Anterior cingulate cortex (tissue), 58 donors: Measurements from ENCODE around the gene HHLA2.
"Not testable (repeated sequence)": the region's sequence is repeated elsewhere in the genome, so short reads cannot be mapped to it uniquely, and the experiment has no call there.

Experiments used
- DNase-seq, 58 donors: peaks; one replicate each; lab custom pipeline; 2025; lab: John Stamatoyannopoulos, UW

Gene HHLA2

DNA sequence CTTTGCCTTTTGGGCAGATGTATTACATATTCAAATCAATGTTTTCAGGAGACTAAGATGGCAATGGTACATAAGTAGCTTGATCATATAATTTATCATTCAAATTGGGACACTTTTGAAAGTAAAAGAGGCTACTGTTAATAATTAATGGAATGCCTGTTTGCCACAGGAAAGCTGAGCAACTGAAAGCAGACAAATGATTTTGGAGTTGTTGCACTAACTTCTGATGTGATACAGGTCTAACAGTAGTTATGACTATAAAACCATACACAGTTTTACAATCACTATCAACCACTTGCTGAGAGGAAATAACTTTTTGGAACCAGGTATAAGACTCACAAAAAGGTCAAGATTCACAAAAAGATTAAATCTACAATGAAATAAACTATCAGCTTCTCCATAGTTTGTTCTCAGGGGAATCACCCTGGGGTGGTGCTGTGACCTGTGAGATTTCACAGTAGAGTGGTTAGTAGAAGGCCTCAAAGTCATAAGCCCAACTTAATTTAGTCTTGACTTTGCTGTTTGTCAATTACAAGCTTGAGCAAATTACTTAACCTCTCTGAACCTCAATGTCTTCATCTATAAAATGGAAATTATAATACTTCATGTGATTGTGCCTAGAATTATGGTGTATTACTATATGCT lies 42.7 kb downstream of the HHLA2 start:
- DNase-seq, result no peak

DNA sequence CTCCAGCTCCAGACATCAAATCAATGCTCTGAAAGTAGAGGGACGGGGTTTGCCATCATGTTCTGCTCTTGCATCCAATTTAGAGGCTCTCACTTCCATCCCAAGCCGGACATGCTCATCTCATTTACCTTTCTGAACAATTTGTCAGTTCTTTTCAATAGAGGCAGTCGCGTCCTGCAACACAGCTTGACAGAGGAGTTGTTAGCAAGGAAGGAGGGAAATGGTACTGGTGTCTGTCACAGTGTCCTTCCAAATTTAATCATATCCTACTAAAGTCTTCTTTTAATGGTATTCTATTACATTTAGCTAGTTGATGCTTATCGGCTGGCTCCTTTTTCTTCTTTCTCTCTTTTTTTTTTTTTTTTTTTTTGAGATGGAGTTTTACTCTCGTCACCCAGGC lies 45.6 kb downstream of the HHLA2 start:
- DNase-seq, result no peak

- DNase-seq, result no peak
Observed at GRCh38 chr3:108342837-108343486, 46.6 kb downstream of the HHLA2 start.

DNA sequence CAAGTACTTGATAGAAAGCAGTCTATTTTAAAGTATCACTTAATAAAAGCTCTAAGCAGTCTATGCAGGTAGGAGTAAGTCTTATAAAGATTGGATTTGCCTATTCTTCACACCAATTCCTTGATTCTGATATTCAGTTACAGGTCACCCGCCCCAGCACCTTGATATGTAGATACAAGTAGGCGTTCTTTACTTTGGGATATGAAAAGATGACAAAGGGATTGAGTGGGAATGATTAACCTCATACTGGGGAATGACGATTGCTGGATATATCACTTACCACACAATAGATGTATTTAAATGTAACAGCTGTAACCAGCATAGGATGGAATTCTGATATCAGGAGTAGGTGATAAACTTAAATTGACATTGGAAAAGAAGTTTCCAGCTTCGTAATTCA lies 47.1 kb downstream of the HHLA2 start:
- no peak for DNase-seq

DNA sequence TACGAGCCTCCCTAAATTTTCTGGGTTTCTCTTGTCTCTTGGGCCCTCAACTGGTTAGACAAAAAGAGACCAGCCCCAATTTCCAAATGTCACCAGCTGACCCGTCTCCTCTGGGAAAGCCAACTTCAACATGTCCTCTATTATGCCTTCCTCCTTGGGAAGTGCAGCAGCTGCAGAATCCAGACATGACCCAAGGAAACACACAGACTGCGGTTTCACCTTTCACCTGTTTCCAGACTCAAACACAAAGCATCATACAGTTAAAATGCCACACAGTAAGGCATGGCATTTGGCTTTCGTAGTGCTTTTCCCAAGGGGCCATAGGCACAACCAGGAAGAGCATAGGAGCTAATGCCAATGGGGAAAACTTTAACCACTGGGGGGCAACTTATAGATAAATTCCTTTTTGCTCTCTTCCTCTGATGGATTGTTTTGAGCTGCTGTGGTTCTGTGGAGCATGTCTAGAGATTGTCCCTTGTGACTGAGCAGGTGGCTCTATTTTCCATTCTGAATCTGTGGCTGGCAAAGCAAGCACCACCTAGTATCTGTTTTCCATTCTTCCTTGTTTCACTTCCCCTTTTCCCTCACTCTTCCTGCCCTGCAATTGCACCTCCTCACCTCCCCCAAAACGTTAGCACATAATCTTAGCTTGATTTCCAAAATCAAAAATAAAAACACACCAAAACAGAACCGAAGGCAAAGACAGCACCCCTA lies 49.3 kb downstream of the HHLA2 start:
- no peak for DNase-seq

GRCh38 chr3:108346301-108347227 lies 50.2 kb downstream of the HHLA2 start:
- DNase-seq, result peak in 1 of 58 donors; percentile 8

GRCh38 chr3:108352176-108352575 lies 55.8 kb downstream of the HHLA2 start:
- DNase-seq, result no peak

DNA sequence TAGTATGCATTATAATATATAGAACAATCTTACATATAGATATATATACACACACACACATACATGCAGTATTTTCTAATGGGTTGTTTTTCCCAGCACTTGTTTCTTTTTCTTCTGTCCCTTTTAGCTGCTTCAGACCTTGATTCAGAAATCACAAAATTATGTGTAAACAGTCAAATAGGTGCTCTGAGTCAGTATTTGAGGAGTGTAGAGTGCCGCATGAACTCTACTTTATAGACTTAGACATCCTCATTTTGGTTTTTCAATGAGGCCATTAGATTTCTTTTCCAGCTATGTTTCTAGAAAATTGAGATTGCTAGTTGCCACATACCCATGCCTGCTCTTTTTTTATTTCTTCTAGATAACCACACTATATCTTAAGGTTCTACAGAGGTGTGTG lies 58.2 kb downstream of the HHLA2 start:
- DNase-seq, result no peak

- DNase-seq, result no peak
Observed at GRCh38 chr3:108357042-108357441, 60.7 kb downstream of the HHLA2 start.

DNA sequence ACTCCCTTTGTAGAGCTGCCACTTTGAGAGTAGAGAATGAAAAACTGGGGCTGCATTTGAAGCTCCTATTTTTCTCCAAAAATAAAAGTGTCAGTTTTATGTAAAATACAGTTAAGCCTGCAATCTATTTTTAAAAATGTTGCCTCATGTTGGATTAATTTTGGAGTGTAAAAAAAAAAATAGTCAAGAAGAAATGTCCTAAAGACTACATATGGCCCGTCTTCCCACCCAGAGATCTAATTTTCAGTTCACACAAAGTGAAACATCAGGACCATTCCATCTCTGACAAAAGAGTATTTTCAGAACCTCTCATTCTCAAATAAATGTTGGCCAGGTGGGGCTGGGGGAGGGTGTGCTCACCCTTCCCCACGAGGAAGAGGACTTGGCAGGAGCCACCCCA lies 62.7 kb downstream of the HHLA2 start:
- no peak for DNase-seq

- DNase-seq, result no peak
Observed at GRCh38 chr3:108376026-108376425, 79.7 kb downstream of the HHLA2 start.

DNA sequence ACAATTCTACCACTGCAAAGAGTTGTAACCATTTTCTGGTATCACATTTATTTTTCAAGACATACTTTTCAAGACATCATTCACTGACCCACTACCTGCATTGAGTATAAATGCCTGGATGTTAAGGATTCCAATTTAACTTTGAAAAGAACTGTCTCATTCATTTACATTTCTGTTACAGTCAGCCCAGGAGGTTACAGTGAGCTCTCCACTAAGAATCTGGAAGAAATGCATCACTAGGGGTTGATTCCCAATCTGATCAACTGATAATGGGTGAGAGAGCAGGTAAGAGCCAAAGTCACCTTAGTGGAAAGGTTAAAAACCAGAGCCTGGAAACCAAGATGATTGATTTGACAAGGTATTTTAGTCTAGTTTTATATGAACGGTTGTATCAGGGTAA lies 81.0 kb downstream of the HHLA2 start:
- DNase-seq, result no peak

- DNase-seq, result no peak
Observed at GRCh38 chr3:108378153-108378951, 82.0 kb downstream of the HHLA2 start.

DNA sequence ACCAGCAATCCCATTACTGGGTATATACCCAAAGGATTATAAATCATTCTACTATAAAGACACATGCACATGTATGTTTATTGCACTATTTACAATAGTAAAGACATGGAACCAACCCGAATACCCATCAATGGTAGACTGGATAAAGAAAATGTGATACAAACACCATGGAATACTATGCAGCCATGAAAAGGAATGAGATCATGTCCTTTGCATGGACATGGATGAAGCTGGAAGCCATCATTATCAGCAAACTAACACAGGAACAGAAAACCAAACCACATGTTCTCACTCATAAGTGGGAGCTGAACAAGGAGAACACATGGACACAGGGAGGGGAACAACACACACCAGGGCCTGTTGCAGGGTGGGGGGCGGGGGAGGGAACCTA lies 82.6 kb downstream of the HHLA2 start:
- not testable (repeated sequence) for DNase-seq

- peak in 4 of 58 donors; percentile 7 to 50 (median 25) for DNase-seq
Observed at GRCh38 chr3:108380128-108380795, 83.9 kb downstream of the HHLA2 start.

DNA sequence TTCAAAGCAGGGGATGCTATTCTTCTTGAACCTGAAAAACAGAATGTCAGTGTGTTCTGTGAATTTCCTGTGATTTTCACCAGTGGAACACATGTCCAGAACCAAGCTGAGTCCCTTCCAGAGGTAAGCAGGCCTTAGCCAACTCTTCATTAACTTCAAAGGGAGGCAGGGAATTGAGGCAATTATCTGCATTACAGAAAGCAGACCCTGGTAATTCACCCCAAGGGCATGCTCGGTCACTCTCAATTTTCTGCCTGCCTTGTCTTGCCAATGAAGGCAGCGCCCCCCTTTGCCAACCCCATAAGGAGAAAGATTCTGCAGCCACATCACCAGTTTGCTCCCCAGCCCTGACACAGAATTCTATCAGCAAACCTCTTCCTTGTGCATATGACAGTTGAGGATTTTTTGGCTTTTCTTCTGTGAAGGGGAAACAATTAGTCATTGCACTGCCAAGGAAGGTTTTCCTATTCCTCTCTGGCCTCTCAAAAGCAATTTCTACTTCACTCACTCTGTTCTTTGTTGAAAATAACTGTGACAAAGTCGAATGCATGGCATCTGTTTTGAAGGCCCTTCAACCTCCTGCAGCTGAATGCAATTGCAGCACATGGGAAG lies 85.3 kb downstream of the HHLA2 start:
- DNase-seq, result no peak

DNA sequence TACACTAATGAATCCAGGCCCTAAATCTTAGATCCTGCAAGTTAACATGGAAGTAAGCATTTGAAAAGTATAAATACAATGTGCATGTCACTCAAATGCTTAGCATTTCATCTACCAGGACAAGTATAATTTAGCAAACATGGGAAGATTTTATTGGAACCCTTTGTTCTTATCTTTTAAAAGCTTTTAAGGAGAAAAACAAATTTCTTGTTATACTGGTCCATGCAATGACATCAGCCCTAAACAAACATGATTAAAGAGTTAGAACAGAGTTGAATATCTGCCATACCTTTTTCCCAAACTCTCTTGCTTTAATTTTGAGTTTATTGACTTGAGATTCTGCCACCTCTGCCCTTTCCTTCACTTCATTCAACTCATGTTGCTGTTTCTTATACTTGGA lies 87.0 kb downstream of the HHLA2 start:
- no peak for DNase-seq

DNA sequence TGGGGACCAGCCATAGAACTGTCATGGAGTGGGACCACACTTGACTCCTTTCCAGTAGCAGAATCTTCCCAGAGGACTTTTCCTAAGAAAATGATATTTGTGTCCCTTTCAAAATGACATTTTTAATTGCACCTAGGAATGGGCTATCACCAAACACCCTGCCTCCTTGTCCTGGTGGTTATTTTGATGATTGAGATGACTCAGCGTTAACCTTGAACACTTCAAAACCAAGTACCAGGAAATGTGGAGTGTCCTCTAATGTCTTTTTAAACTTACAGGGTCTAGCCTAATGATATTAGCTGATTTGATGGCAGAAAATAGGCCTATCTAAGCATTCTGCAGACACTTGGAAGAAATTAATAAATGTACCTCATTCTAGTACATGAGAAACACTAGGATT lies 90.7 kb downstream of the HHLA2 start:
- no peak for DNase-seq
